HG03159 (cell line): Measurements from ENCODE around the gene TPSD1.
"Not testable (repeated sequence)": the region's sequence is repeated elsewhere in the genome, so short reads cannot be mapped to it uniquely, and the experiment has no call there.

Source experiments
- ATAC-seq: cut with Tn5 transposase; IDR thresholded peaks from one replicate; pipeline ENCODE4 v1.9.1; 2021; ENCODE audit warnings: mild to moderate bottlenecking, moderate library complexity; ENCODE audit not compliant: unreplicated experiment

Gene TPSD1

DNA sequence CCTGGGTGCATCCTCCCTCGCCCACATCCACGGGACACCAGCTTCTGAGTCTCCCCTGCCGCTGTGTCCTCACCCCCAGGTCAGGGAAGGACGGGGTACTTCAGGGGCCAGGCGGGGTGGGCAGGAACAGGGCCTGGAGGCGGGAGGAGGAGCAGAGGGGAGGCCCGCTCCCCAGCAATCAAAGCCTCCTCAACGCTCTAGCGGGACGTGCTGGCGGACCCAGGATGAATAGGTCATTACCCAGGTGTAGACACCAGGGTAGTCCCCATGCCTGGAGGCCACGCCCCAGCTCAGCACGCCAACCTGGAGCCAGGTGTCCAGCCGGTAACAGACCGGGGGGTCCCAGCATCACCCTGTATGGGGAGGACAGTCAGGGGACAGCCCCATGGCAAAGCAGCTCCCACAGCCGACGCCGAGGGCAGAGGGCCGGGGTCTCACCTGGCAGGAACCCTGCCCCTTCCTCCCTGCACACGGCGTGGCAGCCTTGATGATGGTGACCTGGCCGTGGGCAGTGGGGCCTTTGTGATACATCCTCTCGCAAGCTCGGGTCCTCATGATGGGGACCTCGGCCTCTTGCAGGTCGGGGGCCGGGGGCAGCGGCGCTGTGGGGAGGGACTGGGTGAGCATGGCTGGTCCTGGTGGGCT is 24.2 kb downstream of the TPSD1 start:
- ATAC-seq, result no peak

DNA sequence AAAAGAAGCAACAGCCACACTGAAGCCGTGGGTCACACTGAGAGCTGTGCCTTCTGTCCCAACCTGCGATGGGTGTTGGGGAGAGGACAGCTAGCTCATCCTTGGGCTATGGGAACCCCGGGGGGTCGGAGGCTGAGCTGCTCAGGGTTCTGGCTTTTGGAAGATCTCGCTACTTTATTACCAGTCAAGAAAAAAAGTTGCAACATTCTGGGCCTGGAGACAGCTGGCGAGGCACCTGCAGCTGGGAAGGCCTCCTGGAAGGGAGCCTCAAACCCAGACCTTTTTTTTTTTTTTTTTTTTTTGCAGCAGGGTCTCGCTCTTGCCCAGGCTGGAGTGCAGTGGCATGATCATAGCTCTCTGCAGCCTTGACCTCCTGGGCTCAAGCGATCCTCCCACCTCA is 24.9 kb downstream of the TPSD1 start:
- no peak for ATAC-seq

DNA sequence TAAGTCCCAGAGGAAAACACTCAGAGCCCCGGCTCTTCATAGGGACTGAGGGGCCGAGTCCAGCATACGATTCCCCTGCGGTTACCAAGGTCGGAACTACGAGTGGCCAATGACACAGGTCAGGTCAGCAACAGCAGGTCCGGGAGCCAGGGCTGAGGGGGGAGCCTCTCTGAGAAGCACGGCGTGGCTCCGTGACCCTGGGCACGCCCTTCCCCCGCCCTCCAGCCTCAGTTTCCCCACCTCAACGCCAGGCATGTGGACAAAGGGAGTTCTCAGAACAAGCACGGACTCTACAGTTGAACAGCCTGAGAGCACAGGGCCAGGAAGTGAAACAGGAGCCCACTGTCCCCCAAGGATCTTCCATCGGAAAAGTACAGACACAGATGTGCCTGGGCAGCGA is 25.6 kb downstream of the TPSD1 start:
- ATAC-seq, result no peak

DNA sequence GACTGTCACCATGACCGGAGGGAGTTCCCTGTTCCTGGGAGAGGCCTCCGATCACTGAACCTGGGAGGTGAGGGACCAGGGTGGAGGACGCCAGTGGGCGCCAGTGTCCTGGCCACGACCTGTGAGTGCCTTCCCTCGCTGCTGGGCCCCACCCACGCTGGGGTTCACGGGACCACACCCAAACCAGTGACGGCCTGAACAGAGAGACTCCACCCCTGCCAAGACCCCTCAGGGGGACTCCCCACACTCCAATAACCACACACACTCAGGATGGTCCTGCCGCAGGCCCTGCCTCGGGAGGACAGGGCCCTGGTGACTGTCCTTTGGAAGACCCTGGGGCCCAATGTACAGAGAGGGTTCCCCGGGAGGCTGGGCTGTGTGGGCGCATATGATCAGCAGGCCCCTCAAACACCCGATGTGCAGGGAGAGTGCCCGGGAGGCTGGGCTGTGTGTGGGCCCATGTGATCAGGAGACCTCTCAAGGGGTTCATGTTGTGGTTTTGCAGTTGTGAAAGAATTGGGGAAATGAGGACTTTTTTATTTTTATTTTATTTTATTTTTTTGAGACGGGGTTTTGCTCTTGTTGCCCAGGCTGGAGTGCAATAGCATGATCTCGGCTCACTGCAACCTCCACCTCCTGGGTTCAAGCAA is 26.6 kb downstream of the TPSD1 start:
- no peak for ATAC-seq

DNA sequence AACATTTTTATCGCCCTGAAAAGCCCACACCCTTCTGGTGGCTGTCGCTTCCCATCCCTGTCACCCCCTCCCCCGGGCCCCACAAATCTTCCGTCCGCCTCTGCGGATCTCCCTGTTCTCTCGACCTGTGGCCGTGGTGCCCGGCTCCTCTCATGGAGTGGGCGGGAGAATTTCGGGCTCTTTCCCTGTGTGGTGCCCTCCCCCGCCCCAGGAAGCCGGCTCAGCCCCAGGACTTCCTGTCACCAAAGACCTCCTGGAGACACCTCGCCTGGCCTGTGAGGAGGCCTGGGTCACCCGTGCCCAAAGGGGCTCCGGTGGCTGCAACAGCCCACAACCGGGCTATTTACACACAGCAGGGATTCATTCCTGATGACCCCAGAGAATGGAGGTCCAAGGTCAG is 27.4 kb downstream of the TPSD1 start:
- no peak for ATAC-seq

DNA sequence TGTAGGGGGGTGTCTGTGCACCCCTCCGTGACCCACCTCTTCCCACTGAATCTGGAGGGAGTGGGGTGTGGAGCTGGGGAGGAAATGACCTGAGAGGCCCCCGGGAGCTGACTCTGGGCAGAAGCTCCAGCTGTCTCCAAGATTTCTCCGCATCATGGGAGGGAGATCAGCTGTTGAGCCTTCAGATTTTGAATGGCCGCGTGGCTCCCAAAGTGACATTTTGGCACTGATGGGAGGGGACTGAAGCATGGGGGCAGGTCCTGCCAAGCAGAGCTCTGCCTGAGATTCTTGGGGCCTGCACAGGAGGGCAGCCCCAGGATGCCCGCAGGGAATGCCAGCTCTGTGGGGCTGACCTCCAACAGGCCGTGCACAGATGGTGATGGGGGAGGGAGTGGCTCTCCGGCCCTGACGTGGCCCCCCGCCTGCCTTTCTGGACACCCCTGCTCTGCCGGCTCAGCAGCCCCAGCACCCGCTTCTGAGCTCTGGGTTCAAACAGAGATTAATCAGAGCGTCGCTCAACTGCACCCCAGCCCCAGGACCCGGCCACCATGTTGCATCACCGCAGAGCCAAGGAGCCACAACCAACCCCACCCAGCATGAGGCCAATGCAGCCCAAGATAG is 28.2 kb downstream of the TPSD1 start:
- ATAC-seq, result no peak

DNA sequence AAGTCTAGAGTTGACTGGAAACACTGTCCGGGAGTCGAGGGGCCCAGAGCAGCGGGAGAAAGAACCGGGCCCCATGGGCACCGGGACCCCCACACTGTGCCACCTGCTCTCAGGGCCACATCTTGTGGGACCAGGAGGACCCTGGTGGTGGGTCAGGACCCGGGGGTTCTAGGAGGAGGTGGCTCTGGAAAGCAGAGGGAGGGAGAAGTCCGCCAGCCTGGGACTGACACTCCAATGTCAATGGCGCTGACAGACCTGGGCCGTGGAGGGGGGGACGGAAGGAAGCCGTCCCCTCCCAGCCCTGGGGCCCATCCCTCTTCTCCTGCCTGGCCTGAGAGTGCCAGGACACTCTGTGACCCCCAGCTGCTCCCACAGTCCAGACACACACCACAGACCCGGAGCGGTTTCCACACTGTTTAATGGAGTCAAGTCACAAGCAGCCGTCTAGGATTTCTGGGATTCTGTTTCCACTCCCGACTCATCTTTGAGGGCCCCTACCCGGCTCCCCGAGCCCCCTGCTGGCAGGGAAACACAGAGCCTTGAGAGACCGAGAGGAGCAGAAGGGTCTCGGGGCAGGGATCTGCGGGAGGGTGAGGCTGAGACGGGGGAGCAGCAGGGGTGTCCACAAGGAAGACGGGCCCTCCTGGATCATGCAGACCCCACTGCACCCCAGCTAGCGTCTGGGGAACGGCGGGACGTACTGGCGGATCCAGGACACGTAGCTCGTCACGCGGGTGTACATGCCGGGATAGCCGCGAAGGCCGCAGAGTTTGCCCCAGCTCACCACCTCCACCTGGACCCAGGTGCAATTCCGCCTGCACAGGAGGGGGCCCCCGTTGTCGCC is 30.0 kb downstream of the TPSD1 start:
- no peak for ATAC-seq

DNA sequence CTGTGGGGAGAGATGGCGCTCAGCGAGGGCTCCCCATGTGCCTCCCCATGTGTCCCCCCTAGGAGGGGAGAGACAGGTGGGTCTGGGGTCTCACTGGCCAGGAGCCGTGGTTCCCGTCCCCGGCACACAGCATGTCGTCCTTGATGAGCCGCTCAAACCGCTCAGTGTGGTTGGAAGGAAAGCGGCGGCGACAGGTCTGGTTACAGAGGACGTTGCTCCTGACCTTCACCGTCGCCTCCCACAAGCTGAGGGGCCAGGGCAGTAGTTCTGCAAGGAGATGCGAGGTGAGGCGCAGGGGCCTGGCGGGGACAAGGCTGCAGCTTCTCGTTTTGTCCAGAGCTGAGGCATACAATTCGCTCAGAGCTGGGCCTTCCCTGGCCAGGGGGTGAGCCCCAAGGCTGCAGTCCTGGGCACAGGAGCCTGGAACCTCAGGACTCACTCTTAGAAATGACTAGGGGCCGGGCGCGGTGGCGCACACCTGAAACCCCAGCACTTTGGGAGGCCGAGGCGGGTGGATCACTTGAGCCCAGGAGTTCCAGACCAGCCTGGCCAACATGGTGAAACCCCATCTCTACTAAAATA is 30.7 kb downstream of the TPSD1 start:
- no peak for ATAC-seq

DNA sequence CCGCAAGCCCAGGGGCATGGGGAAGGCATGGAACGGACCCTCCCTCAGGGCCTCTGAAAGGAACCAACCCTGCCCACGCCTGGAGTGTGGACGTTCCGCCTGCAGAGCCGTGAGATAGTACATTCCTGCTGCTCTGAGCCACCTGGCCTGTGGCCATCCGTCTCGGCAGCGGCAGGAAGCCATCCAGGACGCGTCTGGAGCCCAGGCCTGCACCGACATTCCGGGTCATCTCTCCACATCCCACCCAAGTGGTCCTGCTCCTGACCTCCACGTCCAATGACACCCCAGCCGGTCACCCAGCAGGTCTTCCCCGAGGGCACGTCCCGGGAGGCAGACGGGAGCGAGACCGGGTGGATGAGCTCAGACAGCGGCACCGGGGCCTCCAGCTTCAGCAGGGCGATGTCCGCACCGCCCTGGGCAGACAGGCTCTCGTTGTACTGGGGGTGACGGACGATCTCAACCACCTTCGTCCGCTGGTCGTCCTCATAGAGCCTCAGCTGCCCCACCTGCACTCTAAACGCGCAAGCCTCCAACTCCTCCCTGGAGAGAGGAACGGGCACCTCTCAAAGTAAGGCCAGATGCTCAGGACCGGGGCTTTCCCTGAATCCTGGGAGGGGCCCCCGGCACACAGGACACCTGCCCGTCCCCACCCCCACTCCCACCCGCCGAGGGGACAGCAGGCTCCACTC is 32.3 kb downstream of the TPSD1 start:
- no peak for ATAC-seq

DNA sequence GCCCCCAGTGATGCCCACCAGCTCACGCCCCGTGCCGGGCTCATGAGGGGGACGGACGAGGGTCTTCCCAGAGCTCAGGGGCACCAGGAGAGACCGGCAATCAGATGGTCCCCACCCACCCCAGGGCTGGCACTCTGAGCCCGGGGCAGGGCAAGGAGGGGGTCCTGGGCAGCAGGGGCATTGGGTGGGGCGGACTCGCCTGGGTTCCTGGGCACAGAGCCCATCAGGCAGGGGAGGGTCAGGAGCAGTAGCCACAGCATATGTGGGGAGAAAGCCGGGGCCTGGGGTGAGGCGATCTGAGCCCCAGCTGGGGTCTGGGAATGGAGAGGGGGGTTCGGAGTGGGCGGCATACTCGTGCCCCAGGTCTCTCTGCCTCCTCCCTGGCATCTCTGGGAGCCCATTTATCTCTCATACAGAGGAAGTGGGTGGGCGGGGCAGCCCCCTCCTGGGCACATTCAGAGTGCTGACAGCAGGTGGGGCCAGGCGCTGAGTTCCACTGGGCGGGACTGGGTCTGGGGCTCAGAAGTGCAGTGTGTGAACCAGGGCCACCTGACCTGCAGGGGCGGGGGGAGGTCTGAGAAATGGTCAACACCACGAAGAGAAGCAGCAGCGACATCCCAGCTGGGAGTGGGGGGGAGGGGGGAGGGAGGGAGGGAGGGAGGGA is 33.1 kb downstream of the TPSD1 start:
- ATAC-seq, result no peak

DNA sequence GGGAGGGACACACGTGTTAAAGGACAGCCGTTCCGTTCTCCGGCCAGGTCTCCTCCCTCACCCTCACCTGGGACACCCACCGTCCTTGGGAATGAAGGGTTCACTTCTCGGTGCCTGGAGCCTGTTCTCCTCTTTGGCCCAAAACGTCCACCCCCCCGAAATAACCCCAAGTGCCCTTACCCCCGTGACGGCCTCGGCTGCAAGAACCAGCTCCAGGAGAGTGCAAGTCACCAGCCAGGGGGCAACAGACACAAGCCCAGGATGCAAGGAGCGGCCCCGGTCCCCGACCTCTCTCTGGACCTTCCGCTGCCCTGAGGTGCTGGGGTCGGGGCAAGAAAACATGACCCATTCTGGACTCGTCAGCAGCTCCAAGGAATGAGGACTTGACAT is 33.6 kb downstream of the TPSD1 start:
- ATAC-seq, result no peak

DNA sequence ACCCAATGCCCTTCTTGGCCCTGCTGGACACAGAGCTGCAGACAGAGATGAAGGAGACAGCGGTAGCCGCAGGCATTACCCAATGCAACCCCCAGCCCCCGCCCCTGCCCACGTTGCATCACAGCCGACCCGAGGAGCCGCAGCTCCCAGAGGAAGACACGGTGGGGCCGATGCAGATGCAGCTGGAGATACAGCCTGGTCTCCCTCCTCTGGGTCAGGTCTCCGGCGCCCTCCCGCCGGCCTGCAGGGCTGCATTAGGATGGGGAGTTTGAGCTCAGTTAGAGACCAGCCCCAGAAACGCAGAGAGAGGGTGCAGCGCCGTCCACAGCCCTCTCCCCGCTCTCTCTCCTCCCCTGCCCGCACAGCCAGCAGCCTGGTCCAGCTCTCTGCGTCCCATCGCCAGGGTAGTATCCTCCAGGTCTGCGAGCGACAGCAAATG is 34.2 kb downstream of the TPSD1 start:
- no peak for ATAC-seq

DNA sequence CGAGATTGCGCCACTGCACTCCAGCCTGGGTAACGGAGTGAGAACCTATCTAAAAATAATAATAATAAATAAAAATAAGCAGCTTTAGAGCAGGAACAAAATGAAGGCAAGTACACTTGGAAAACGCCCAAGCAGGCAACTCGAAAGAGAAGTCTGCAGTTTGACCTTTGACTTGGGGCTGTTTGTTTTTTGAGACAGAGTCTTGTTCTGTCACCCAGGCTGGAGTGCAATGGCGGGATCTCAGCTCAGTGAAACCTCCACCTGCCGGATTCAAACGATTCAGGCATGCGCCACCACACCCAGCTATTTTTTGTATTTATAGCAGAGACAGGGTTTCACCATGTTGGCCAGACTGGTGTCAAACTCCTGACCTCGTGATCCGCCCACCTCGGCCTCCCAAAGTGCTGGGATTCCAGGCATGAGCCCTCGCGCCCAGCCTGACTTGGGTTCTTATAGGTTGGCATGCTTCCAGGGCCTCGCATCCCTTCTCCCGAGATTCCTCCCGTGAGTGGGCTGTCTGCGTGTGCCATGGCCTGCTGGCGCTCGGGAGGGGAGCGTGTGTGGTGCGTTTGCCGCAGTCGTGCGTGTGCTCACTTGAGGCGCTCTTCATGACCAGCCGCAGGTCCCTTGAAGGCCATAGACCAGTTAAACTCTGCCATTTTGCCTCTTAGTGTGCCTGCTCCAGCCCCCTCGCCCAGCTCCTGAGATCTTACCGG is 35.1 kb downstream of the TPSD1 start:
- ATAC-seq, result no peak

DNA sequence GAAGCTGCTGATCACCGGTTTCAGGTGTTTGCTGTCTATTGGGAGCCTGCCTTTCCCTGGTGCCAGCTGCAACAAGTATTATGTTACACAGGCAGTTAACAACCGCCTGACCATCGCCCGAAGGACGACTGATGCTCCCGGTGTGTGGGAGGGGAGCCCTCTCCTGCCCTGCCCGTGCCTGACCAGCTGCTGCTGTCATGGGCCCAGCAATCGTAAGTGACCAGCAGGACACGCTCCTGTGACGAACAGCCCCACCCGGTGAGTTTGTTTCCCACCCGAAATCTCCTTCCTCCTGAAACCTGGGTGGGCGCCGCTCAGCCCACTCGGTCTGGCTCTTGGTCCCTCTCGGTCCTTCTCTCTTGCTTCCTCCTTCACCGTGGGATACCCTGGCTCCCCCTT is 35.7 kb downstream of the TPSD1 start:
- no peak for ATAC-seq

DNA sequence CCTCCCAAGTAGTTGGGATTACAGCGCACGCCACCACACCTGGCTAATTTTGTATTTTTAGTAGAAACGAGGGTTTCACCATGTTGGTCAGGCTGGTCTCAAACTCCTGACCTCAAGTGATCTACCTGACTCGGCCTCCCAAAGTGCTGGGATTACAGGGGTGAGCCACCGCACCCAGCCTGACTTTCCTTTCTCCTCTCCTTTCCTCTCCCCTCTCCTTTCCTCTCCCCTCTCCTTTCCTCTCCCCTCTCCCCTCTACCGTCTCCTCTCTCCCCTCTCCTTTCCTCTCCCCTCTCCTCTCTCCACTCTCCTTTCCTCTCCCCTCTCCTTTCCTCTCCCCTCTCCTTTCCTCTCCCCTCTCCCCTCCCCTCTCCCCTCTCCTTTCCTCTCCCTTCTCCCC is 36.3 kb downstream of the TPSD1 start:
- ATAC-seq, result not testable (repeated sequence)

DNA sequence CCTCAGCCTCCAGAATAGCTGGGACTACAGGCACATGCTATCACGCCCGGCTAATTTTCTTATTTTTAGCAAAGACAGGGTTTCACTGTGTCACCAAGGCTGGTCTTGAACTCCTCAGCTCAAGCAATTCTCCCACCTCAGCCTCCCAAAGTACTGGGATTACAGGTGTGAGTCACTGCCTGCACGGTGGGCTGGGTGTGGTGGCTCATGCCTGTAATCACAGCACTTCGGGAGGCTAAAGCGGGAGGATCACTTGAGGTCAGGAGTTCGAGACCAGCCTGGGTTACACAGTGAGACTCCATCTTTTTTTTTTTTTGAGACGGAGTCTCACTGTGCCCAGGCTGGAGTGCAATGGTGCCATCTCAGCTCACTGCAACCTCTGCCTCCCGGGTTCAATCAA is 36.9 kb downstream of the TPSD1 start:
- ATAC-seq, result not testable (repeated sequence)

DNA sequence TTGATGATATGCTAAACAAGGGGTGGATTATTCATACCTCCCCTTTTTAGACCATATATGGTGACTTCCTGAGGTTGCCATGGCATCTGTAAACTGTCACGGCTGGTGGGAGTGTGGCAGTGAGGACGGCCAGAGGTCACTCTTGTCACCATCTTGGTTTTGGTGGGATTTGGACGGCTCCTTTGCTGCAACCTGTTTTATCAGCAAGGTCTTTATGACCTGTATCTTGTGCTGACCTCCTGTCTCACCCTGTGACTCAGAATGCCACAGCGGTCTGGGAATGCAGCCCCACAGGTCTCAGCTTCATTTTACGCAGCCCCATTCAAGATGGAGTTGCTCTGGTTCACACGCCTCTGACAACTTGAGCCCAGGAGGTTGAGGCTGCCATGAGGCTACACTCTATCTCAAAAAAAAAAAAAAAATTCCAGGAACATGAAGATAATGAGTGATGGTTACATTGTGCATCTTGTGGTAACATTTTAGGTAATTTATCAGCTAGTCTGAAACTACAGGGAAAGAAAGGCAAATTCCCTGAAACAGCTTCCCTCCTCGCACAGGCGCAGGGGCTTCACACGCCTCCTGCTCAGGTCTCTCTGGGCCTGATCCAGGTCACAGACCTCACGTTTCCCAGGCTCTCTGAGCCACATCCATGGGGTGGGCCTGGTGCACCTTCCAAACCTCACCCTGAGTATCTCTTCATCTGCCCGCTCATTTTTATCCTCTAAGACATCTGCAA is 38.2 kb downstream of the TPSD1 start:
- ATAC-seq, result no peak

DNA sequence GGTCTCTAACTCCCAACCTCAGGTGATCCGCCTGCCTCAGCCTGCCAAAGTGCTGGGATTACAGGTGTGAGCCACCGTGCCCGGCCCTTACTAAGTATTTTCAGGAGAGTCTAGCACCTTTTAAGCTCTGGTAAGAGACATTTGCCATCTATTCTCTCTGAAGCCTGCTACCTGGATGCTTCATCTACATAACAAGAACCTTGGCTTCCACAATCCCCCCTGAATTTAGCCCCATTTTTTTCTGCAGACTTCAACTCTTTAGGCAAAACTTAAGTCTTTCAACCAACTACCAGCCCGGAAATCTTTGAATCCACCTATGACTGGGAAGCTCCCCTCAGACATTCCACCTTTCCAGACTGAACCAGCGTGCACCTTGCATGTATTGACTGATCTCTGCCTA is 39.6 kb downstream of the TPSD1 start:
- ATAC-seq, result no peak

DNA sequence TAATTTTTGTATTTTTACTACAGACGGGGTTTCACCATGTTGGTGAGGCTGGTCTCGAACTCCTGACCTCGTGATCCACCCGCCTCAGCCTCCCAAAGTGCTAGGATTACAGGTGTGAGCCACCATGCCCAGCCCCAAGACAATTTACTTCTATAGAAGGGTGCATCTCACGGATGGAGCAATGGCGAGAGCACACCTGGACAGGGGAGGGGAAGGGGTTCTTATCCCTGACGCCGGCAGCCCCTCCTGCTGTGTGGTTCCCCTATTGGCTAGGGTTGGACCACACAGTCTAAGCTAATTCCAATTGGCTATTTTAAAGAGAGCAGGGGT is 40.8 kb downstream of the TPSD1 start:
- not testable (repeated sequence) for ATAC-seq
